HCT116 (cell line): Measurements from ENCODE around the gene ISM1. TPM values are rescaled to one million over a fixed set of nuclear protein-coding genes. Genes with fewer than 3 reads are reported as not detected.

Experiments used
- total RNA-seq: library from RNA; stranded (reverse); gene quantifications from one replicate; pipeline ENCODE4 v1.2.1, GENCODE V29; 2021; ENCODE audit not compliant: unreplicated experiment

ISM1 gene
- total RNA-seq, 1 experiment from 2014 or later = 0.37 TPM

Other genes starting within 250 kb of the ISM1 start
- not detected for gene SPTLC3, start 212.3 kb upstream of the ISM1 start, total RNA-seq